Fibroblast of lung (primary cell): Measurements from ENCODE around the gene TES. TPM values are rescaled to one million over a fixed set of nuclear protein-coding genes. Genes with fewer than 3 reads are reported as not detected.
"Not testable (repeated sequence)": the region's sequence is repeated elsewhere in the genome, so short reads cannot be mapped to it uniquely, and the experiment has no call there.

Experiments used
- DNase-seq, 2 donors: peaks; one replicate each; pipeline versions ENCODE4 v3.0.0 to v3.0.0-alpha.2; 2010; ENCODE audit warnings: low read depth in 2 of 2
- H2AFZ ChIP-seq: 2 replicates; pipeline ENCODE4 v1.5.1; 2012; ENCODE audit warnings: low read length, control low read depth, inconsistent platforms
- H3K27ac ChIP-seq: 2 replicates; pipeline ENCODE4 v1.5.1; 2011; ENCODE audit warnings: low read length, control low read depth; ENCODE audit not compliant: insufficient read depth
- H3K27me3 ChIP-seq: 2 replicates; pipeline ENCODE4 v1.5.1; 2011; ENCODE audit warnings: mild to moderate bottlenecking, low read length; ENCODE audit not compliant: control insufficient read depth, insufficient read depth
- H3K36me3 ChIP-seq: 2 replicates; pipeline ENCODE4 v1.5.1; 2011; ENCODE audit warnings: low read length; ENCODE audit not compliant: control insufficient read depth, insufficient read depth
- H3K4me1 ChIP-seq: 2 replicates; pipeline ENCODE4 v1.5.1; 2011; ENCODE audit warnings: low read length; ENCODE audit not compliant: control insufficient read depth, insufficient read depth; ENCODE audit errors: extremely low read depth
- H3K4me2 ChIP-seq: 2 replicates; pipeline ENCODE4 v1.5.1; 2011; ENCODE audit warnings: low read length, control low read depth; ENCODE audit not compliant: insufficient read depth; ENCODE audit errors: extremely low read depth
- H3K4me3 ChIP-seq, 4 experiments: fragments of 200-600 bp in 1 of 4; sonication (generic) in 1 of 4; replicated peaks in 1 of 4; 2 replicates each; pipeline ENCODE4 v1.5.1; 2011 to 2016; ENCODE audit warnings: low read length in 4 of 4, low read depth in 3 of 4, mild to moderate bottlenecking in 3 of 4, control low read depth in 2 of 4, inconsistent platforms in 1 of 4, mixed read lengths in 1 of 4; ENCODE audit not compliant: insufficient read depth in 1 of 4; ENCODE audit errors: control extremely low read depth in 1 of 4
- H3K79me2 ChIP-seq: 2 replicates; pipeline ENCODE4 v1.5.1; 2012; ENCODE audit warnings: mild to moderate bottlenecking, low read length, inconsistent platforms; ENCODE audit not compliant: control insufficient read depth, insufficient read depth
- H3K9ac ChIP-seq: 2 replicates; pipeline ENCODE4 v1.5.1; 2011; ENCODE audit warnings: mild to moderate bottlenecking, low read length, control low read depth; ENCODE audit not compliant: insufficient read depth
- H3K9me3 ChIP-seq: 2 replicates; pipeline ENCODE4 v1.5.1; 2012; ENCODE audit warnings: low read depth, low read length; ENCODE audit not compliant: control insufficient read depth, insufficient read depth
- H4K20me1 ChIP-seq: 2 replicates; pipeline ENCODE4 v1.5.1; 2011; ENCODE audit warnings: low read length; ENCODE audit not compliant: control insufficient read depth, insufficient read depth; ENCODE audit errors: extremely low read depth
- EZH2 ChIP-seq: IDR thresholded peaks from 2 replicates; pipeline ENCODE4 v1.5.1; 2012; ENCODE audit warnings: low read length, control low read depth, mild to moderate bottlenecking; ENCODE audit errors: missing control alignments
- polyA plus RNA-seq, 2 donors: library from polyadenylated mRNA; depleted of rRNA in 1 of 2; stranded (reverse) in 1 of 2; unstranded in 1 of 2; fragments of >200 nt; gene quantifications; 2 replicates each; pipeline ENCODE4 v1.2.1, GENCODE V29; 2011 to 2012; ENCODE audit warnings: missing spikeins in 1 of 2
- total RNA-seq: library from RNA; depleted of rRNA; stranded (reverse); fragments of >200 nt; gene quantifications from 2 replicates; pipeline ENCODE4 v1.2.1, GENCODE V29; 2014
- TF ChIP-seq, protein P1 (sequence below), 2 donors: IDR thresholded peaks in 1 of 2; conservative IDR thresholded peaks in 1 of 2; 1 replicate in 1 of 2; 2 replicates in 1 of 2; pipeline ENCODE4 v1.5.1; 2011 to 2012; ENCODE audit warnings: low read length in 2 of 2, control low read depth in 1 of 2, inconsistent platforms in 1 of 2, low read depth in 1 of 2, mild to moderate bottlenecking in 1 of 2

The TES gene
- total and polyA plus RNA-seq, 2 donors (not counting 1 experiment from before 2014, with no cell fraction given) = 17.7 to 64.1 TPM

DNA sequence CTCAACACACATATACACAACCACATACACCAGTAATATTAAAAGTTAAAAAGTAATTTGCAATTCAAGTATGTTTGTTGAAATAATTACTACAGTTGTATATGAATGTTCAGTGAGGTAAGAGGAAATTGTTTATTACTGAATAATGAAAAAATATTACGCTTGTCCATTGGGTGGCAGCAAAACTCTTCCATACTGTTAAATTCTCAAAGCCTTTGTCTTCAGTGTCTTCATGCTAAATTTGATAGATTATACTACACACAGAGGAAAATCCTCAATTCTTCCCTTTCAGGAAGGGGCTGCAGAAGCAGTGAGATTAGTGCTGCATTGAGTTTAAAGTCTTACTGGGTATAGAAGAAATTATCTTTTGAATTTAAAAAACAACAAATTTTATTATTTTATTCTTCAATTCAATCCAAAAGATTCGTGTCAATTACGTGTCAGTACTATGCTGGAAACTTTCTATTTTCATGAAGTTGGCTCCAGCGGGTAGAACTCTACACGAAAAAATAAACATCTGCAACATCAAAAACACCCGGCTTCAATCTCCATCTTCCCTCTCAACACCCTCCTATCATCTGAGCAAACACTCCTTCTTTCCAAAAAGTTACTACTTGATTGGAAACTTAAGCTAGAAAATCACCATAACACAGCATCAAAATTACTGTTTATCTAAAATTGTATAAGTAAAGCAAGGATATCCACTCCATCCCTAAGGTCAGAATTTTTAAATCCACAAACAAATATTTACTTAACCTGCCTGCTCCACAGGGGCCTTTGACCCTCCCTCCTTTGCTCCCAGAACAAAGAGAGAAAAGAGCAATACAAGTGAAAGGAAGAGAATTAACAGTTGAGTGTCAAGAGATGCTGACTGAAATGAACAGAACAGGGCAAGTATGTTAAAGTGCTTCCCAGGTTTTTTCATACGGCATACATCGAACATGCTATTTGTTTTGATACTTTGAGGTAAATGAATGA lies 37.0 kb upstream of the TES start:
- Histone ChIP-seq H3K4me3 (no peak overlapping the region), H3K9me3 (no peaks in the 10 kb centered on the region), H3K4me1 (peaks cover 4% of the 10 kb centered on the region), H2AFZ (no peak overlapping the region), H3K9ac (no peak overlapping the region), H4K20me1 (no peaks in the 10 kb centered on the region), H3K27ac (no peak overlapping the region), H3K4me2 (no peak overlapping the region), H3K36me3 (no peaks in the 10 kb centered on the region), H3K27me3 (no peaks in the 10 kb centered on the region), H3K79me2 (no peaks in the 10 kb centered on the region)
- TF ChIP-seq EZH2 = no peak
- TF ChIP-seq, protein P1, sequence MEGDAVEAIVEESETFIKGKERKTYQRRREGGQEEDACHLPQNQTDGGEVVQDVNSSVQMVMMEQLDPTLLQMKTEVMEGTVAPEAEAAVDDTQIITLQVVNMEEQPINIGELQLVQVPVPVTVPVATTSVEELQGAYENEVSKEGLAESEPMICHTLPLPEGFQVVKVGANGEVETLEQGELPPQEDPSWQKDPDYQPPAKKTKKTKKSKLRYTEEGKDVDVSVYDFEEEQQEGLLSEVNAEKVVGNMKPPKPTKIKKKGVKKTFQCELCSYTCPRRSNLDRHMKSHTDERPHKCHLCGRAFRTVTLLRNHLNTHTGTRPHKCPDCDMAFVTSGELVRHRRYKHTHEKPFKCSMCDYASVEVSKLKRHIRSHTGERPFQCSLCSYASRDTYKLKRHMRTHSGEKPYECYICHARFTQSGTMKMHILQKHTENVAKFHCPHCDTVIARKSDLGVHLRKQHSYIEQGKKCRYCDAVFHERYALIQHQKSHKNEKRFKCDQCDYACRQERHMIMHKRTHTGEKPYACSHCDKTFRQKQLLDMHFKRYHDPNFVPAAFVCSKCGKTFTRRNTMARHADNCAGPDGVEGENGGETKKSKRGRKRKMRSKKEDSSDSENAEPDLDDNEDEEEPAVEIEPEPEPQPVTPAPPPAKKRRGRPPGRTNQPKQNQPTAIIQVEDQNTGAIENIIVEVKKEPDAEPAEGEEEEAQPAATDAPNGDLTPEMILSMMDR (conservative IDR thresholded peaks at IDR 0.05 in 1 of 2, IDR thresholded peaks at IDR 0.05 in 1 of 2; ENCODE audit: low read depth in 1 of 2, low read length in 2 of 2) = peak; percentile 13 to 34
- DNase-seq = peak; percentile 59 to 79

DNA sequence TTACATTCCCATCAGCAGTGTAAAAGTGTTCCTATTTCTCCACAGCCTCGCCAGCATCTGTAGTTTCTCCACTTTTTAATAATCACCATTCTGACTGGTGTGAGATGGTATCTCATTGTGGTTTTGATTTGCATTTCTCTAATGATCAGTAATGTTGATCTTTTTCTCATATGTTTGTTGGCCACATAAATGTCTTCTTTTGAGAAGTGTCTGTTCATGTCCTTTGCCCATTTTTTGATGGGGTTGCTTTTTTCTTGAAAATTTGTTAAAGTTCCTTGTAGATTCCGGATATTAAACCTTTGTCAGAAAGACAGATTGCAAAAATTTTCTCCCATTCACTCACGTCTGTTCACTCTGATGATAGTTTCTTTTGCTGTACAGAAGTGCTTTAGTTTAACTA lies 35.2 kb upstream of the TES start:
- not testable (repeated sequence) for H3K79me2 ChIP-seq, H4K20me1 ChIP-seq, H3K27ac ChIP-seq, H3K9ac ChIP-seq, H2AFZ ChIP-seq, H3K4me2 ChIP-seq, H3K27me3 ChIP-seq, H3K9me3 ChIP-seq, H3K36me3 ChIP-seq, DNase-seq, H3K4me1 ChIP-seq, H3K4me3 ChIP-seq

DNA sequence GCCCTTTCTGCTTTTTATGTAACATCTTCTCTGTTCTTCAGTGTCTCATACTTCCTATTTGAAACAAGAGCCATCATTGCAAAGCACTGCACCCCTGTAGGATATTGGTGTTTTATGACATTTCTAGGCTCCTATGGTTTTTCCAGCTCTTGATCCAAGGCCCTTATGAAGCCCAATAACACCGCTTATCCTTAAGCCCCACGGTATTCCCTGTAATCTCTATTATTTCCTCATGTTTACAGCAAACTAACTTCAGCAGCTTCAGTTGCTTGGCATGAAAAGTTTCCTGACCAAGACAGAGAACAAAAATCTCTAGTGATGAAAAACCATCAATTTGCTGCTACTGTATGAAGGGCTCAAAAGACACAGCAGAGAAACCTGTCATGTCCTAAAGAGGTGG lies 34.1 kb upstream of the TES start:
- H3K36me3 ChIP-seq = no peaks in the 10 kb centered on the region
- no peak overlapping the region for H3K9ac ChIP-seq
- no peaks in the 10 kb centered on the region for H3K79me2 ChIP-seq
- no peak overlapping the region for H3K4me2 ChIP-seq
- H2AFZ ChIP-seq = no peak overlapping the region
- H3K4me3 ChIP-seq = no peak overlapping the region
- H3K4me1 ChIP-seq = no peaks in the 10 kb centered on the region
- no peaks in the 10 kb centered on the region for H3K9me3 ChIP-seq
- H3K27ac ChIP-seq = no peak overlapping the region
- no peaks in the 10 kb centered on the region for H3K27me3 ChIP-seq
- TF ChIP-seq, protein P1 (conservative IDR thresholded peaks at IDR 0.05 in 1 of 2, IDR thresholded peaks at IDR 0.05 in 1 of 2; ENCODE audit: low read depth in 1 of 2, low read length in 2 of 2) = no peak
- no peak for TF ChIP-seq EZH2
- no peak for DNase-seq
- H4K20me1 ChIP-seq = no peaks in the 10 kb centered on the region
